Lower leg skin (tissue), 4 donors: ENCODE measurements around the gene ADPRM. TPM values are rescaled to one million over a fixed set of nuclear protein-coding genes. Genes with fewer than 3 reads are reported as not detected.

Experiments
- DNase-seq, 2 donors: peaks; one replicate each; pipeline ENCODE4 v3.0.0-alpha.2; 2019; ENCODE audit warnings: low spot score in 2 of 2
- H3K4me3 ChIP-seq: fragments of 200-600 bp; sonication (generic); 2 replicates; pipeline ENCODE4 v1.5.1; 2017; ENCODE audit warnings: mild to moderate bottlenecking, low read depth; ENCODE audit not compliant: poor library complexity, severe bottlenecking
- CTCF ChIP-seq, 3 donors: fragments of 450-650 bp; IDR thresholded peaks; one replicate each; pipeline ENCODE4 v1.5.1; 2016; ENCODE audit warnings: antibody characterized with exemption in 3 of 3, mild to moderate bottlenecking in 3 of 3, moderate library complexity in 2 of 3
- POLR2A ChIP-seq, 2 donors: fragments of 450-650 bp; IDR thresholded peaks; one replicate each; pipeline ENCODE4 v1.6.1; 2016 to 2017; ENCODE audit warnings: antibody characterized with exemption in 2 of 2, mild to moderate bottlenecking in 1 of 2, moderate library complexity in 1 of 2
- WGBS, 2 donors: methylation state at CpG; one replicate each; pipeline ENCODE4 v1.1.5; 2018; 5-methylcytosine and 5-hydroxymethylcytosine counted together
- intact Hi-C: fragments of 100-400 bp; cut with DNase I; formaldehyde crosslinking; loops from one replicate; pipeline ENCODE4 v1.15.0; 2023; ENCODE audit warnings: low total_unique reads
- total RNA-seq, 4 donors: library from RNA; depleted of rRNA; stranded (reverse); fragments of >200 nt; gene quantifications; one replicate each; pipeline ENCODE4 v1.1.0, GENCODE V29; 2016

ADPRM gene
- total RNA-seq, 4 donors from 2014 or later, result 9.5 to 23.4 (median 16.6) TPM

- no peak overlapping the region for H3K4me3 ChIP-seq
- DNase-seq, result no peak
- intact Hi-C loops, result no loop called here
- no peak for TF ChIP-seq CTCF (IDR thresholded peaks at IDR 0.05)
- TF ChIP-seq POLR2A (IDR thresholded peaks at IDR 0.05), result no peak
- 83 to 89% methylated on average over 2 to 3 of the region's 3 CpGs for WGBS, 2 donors
Observed at GRCh38 chr17:10751563-10751962, 54.2 kb downstream of the ADPRM start.

GRCh38 chr17:10752696-10753095 is 55.3 kb downstream of the ADPRM start:
- no peak for DNase-seq
- TF ChIP-seq POLR2A (IDR thresholded peaks at IDR 0.05), result no peak
- no peak for TF ChIP-seq CTCF (IDR thresholded peaks at IDR 0.05)
- H3K4me3 ChIP-seq, result no peak overlapping the region
- intact Hi-C loops, result no loop called here
- WGBS, 2 donors, result 74 to 76% methylated on average over 10 of the region's 10 CpGs

- TF ChIP-seq POLR2A (IDR thresholded peaks at IDR 0.05) (no peak), CTCF (IDR thresholded peaks at IDR 0.05) (no peak)
- H3K4me3 ChIP-seq, result no peak overlapping the region
- DNase-seq, result no peak
- intact Hi-C loops, result no loop called here
- 50 to 64% methylated on average over 2 of the region's 2 CpGs for WGBS, 2 donors
Observed at GRCh38 chr17:10754109-10754508, 56.7 kb downstream of the ADPRM start.

GRCh38 chr17:10754861-10755591 is 57.6 kb downstream of the ADPRM start:
- 69 to 71% methylated on average over 14 of the region's 14 CpGs for WGBS, 2 donors
- TF ChIP-seq CTCF (IDR thresholded peaks at IDR 0.05) (no peak), POLR2A (IDR thresholded peaks at IDR 0.05) (no peak)
- intact Hi-C loops, result loop anchor here (5.0 kb wide), 1 partner anchor 82 kb away; the partner anchor contains the start of gene PIRT
- DNase-seq, result no peak
- no peak overlapping the region for H3K4me3 ChIP-seq

GRCh38 chr17:10755592-10756127 is 58.3 kb downstream of the ADPRM start:
- intact Hi-C loops, result loop anchor here (5.0 kb wide), 1 partner anchor 82 kb away; the partner anchor contains the start of gene PIRT
- DNase-seq, result no peak
- H3K4me3 ChIP-seq, result no peak overlapping the region
- WGBS, 2 donors, result 86 to 91% methylated on average over 3 of the region's 3 CpGs
- TF ChIP-seq CTCF (IDR thresholded peaks at IDR 0.05) (no peak), POLR2A (IDR thresholded peaks at IDR 0.05) (no peak)
